Measurements from ENCODE around the gene PSEN1.

Gene PSEN1

GRCh38 chr14:73272393-73272792, 136.1 kb downstream of the PSEN1 start:
- no peak for DNase-seq (ENCODE audit: low read depth, low spot score)
